H9 (cell line): Measurements from ENCODE around the gene SPATA2. TPM values are rescaled to one million over a fixed set of nuclear protein-coding genes. Genes with fewer than 3 reads are reported as not detected.

Source experiments
- DNase-seq: peaks from one replicate; pipeline ENCODE4 v3.0.0-alpha.2; 2017
- H2AFZ ChIP-seq: one replicate; pipeline ENCODE4 v1.6.1; 2013; ENCODE audit warnings: mild to moderate bottlenecking, low read length, control low read depth, moderate library complexity
- H2AK5ac ChIP-seq: 2 replicates; pipeline ENCODE4 v1.6.1; 2013; ENCODE audit warnings: low read length, control low read depth, mixed read lengths; ENCODE audit not compliant: insufficient read length
- H2BK120ac ChIP-seq: one replicate; pipeline ENCODE4 v1.6.1; 2013; ENCODE audit warnings: low read depth, mild to moderate bottlenecking, low read length, control low read depth, inconsistent platforms; ENCODE audit not compliant: poor library complexity, severe bottlenecking
- H2BK12ac ChIP-seq: 2 replicates; pipeline ENCODE4 v1.6.1; 2013; ENCODE audit warnings: low read length, control low read depth, mixed read lengths, low read depth; ENCODE audit not compliant: insufficient read length
- H2BK15ac ChIP-seq: 2 replicates; pipeline ENCODE4 v1.6.1; 2013; ENCODE audit warnings: low read depth, low read length, control low read depth
- H2BK20ac ChIP-seq: one replicate; pipeline ENCODE4 v1.6.1; 2013; ENCODE audit warnings: low read depth, mild to moderate bottlenecking, low read length, control low read depth, inconsistent platforms; ENCODE audit not compliant: poor library complexity, severe bottlenecking
- H2BK5ac ChIP-seq: 2 replicates; pipeline ENCODE4 v1.6.1; 2013; ENCODE audit warnings: low read length, control low read depth, mixed read lengths; ENCODE audit not compliant: insufficient read length
- H3K14ac ChIP-seq: 2 replicates; pipeline ENCODE4 v1.6.1; 2013; ENCODE audit warnings: low read length, control low read depth; ENCODE audit not compliant: insufficient read depth
- H3K18ac ChIP-seq: 2 replicates; pipeline ENCODE4 v1.6.1; 2013; ENCODE audit warnings: low read depth, mild to moderate bottlenecking, mixed read lengths, low read length, control low read depth; ENCODE audit not compliant: insufficient read length
- H3K23ac ChIP-seq: 2 replicates; pipeline ENCODE4 v1.6.1; 2013; ENCODE audit warnings: low read length, control low read depth, mixed read lengths, low read depth; ENCODE audit not compliant: insufficient read length
- H3K23me2 ChIP-seq: 2 replicates; pipeline ENCODE4 v1.6.1; 2013; ENCODE audit warnings: low read depth, mild to moderate bottlenecking, mixed read lengths, low read length, control low read depth; ENCODE audit not compliant: insufficient read length, poor library complexity, severe bottlenecking
- H3K27ac ChIP-seq: 2 replicates; pipeline ENCODE4 v1.5.1; 2013; ENCODE audit warnings: low read length, control low read depth, mixed read lengths, low read depth; ENCODE audit not compliant: insufficient read length
- H3K27me3 ChIP-seq: 2 replicates; pipeline ENCODE4 v1.6.1; 2013; ENCODE audit warnings: low read length, control low read depth, inconsistent platforms; ENCODE audit not compliant: insufficient read depth
- H3K4ac ChIP-seq: 2 replicates; pipeline ENCODE4 v1.6.1; 2013; ENCODE audit warnings: low read depth, mild to moderate bottlenecking, control low read depth, inconsistent platforms, low read length, moderate library complexity
- H3K4me1 ChIP-seq: 2 replicates; pipeline ENCODE4 v1.6.1; 2013; ENCODE audit warnings: low read length, control low read depth, inconsistent platforms; ENCODE audit not compliant: insufficient read depth
- H3K4me2 ChIP-seq: 2 replicates; pipeline ENCODE4 v1.6.1; 2013; ENCODE audit warnings: low read length, control low read depth, mixed read lengths; ENCODE audit not compliant: insufficient read length, insufficient read depth
- H3K56ac ChIP-seq: 2 replicates; pipeline ENCODE4 v1.6.1; 2013; ENCODE audit warnings: low read depth, mild to moderate bottlenecking, mixed read lengths, low read length, control low read depth; ENCODE audit not compliant: insufficient read length
- H3K79me1 ChIP-seq: 2 replicates; pipeline ENCODE4 v1.6.1; 2013; ENCODE audit warnings: low read depth, mild to moderate bottlenecking, moderate library complexity, low read length, control low read depth, inconsistent platforms; ENCODE audit not compliant: insufficient read depth, poor library complexity, severe bottlenecking
- H3K79me2 ChIP-seq: 2 replicates; pipeline ENCODE4 v1.6.1; 2013; ENCODE audit warnings: low read length, control low read depth, inconsistent platforms; ENCODE audit not compliant: insufficient read depth
- H3K9ac ChIP-seq: 2 replicates; pipeline ENCODE4 v1.6.1; 2013; ENCODE audit warnings: low read length, control low read depth, mixed read lengths; ENCODE audit not compliant: insufficient read length; ENCODE audit errors: extremely low read depth
- H3K9me3 ChIP-seq: one replicate; pipeline ENCODE4 v1.6.1; 2013; ENCODE audit warnings: low read depth, low read length, inconsistent platforms; ENCODE audit not compliant: control insufficient read depth
- H3T11ph ChIP-seq: one replicate; pipeline ENCODE4 v1.6.1; 2013; ENCODE audit warnings: mild to moderate bottlenecking, low read length, control low read depth, inconsistent platforms
- H4K20me1 ChIP-seq: one replicate; pipeline ENCODE4 v1.6.1; 2013; ENCODE audit not compliant: control insufficient read depth, insufficient read length, insufficient read depth
- H4K5ac ChIP-seq: 2 replicates; pipeline ENCODE4 v1.6.1; 2013; ENCODE audit warnings: low read depth, mild to moderate bottlenecking, mixed read lengths, low read length, control low read depth; ENCODE audit not compliant: insufficient read length
- H4K8ac ChIP-seq: replicated peaks from 2 replicates; pipeline ENCODE4 v1.6.1; 2013; ENCODE audit warnings: low read length, control low read depth, mixed read lengths, low read depth; ENCODE audit not compliant: insufficient read length
- H4K91ac ChIP-seq: 2 replicates; pipeline ENCODE4 v1.6.1; 2013; ENCODE audit warnings: low read depth, mild to moderate bottlenecking, moderate library complexity, mixed read lengths, low read length, control low read depth; ENCODE audit not compliant: insufficient read length
- H3K27ac Mint-ChIP-seq, 3 experiments: 2 replicates in 2 of 3; 3 replicates in 1 of 3; pipeline ENCODE4 v1.8.0; 2020 to 2021; ENCODE audit warnings: mixed read lengths in 3 of 3, mild to moderate bottlenecking in 1 of 3, moderate library complexity in 1 of 3
- H3K27me3 Mint-ChIP-seq: 2 replicates; pipeline ENCODE4 v1.8.0; 2021; ENCODE audit warnings: low read depth, mild to moderate bottlenecking, moderate library complexity, mixed read lengths
- H3K36me3 Mint-ChIP-seq, 3 experiments: 2 replicates in 2 of 3; 3 replicates in 1 of 3; pipeline ENCODE4 v1.8.0; 2020 to 2021; ENCODE audit warnings: low read depth in 3 of 3, mixed read lengths in 3 of 3; ENCODE audit not compliant: insufficient read depth in 1 of 3
- H3K4me1 Mint-ChIP-seq, 2 experiments: 2 replicates each; pipeline ENCODE4 v1.8.0; 2020; ENCODE audit warnings: mixed read lengths in 2 of 2
- H3K4me3 Mint-ChIP-seq, 2 experiments: 2 replicates in 1 of 2; 3 replicates in 1 of 2; pipeline ENCODE4 v1.8.0; 2020 to 2021; ENCODE audit warnings: mild to moderate bottlenecking in 2 of 2, mixed read lengths in 2 of 2, moderate library complexity in 1 of 2
- H3K9me3 Mint-ChIP-seq, 2 experiments: 2 replicates in 1 of 2; 3 replicates in 1 of 2; pipeline ENCODE4 v1.8.0; 2020; ENCODE audit warnings: mild to moderate bottlenecking in 2 of 2, mixed read lengths in 2 of 2, moderate library complexity in 1 of 2
- WGBS: extraction: QIAGEN DNeasy Blood & Tissue Kit; methylation state at CpG from one replicate; pipeline ENCODE4 v1.1.7; 2013; ENCODE audit warnings: missing lambda C conversion rate, low lambda C conversion rate, mixed read lengths; ENCODE audit not compliant: insufficient read length; ENCODE audit errors: extremely low coverage; 5-methylcytosine and 5-hydroxymethylcytosine counted together
- total RNA-seq: library from RNA; stranded (reverse); gene quantifications from 2 replicates; pipeline ENCODE4 v1.2.1, GENCODE V29; 2021
- TF ChIP-seq, protein P1 (sequence below): fragments of 200-600 bp; sonication (generic); conservative IDR thresholded peaks from 3 replicates; pipeline ENCODE4 v1.8.0; 2021; ENCODE audit warnings: antibody characterized with exemption, mild to moderate bottlenecking

Gene SPATA2
- total RNA-seq, 1 experiment from 2014 or later, result 9.6 TPM

DNA sequence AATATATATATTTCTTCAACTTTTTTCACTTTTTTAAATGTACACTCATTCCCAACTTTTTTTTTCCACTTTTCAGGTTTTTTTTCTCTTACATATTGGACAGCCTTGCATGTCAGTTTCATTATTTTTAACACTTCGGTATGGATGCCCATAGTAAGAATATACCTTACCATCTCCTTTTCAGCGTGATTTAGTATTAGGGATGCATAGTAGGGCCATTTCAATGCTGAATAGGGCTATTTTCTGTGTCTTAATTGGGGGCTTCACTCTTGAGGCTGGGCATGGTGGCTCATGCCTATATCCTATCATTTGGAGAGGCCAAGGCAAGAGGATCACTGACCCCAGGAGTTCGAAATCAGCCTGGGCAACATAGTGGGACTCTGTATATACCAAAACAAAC lies 27.6 kb upstream of the SPATA2 start:
- H3K9me3 Mint-ChIP-seq, result no peaks in the 10 kb centered on the region
- Histone ChIP-seq H4K20me1 (no peaks in the 10 kb centered on the region), H3K14ac (no peak overlapping the region)

More for the DNA sequence above, 27.6 kb upstream of the SPATA2 start:
- Mint-ChIP-seq H3K4me1 (peaks cover 10 to 18% of the 10 kb centered on the region in 2 experiments), H3K4me3 (no peak overlapping the region), H3K27me3 (no peaks in the 10 kb centered on the region), H3K36me3 (peaks cover 32 to 78% (median 74%) of the 10 kb centered on the region in 3 experiments; a peak in 6 of 7 replicates), H3K27ac (peak overlapping the region in 1 of 3 experiments; percentile 75; a peak in 2 of 7 replicates)
- Histone ChIP-seq H3K27me3 (no peaks in the 10 kb centered on the region), H3K4me1 (0 out of 2 replicates have a peak, but pooled peaks cover under 1% of the 10 kb centered on the region), H3K18ac (no peak overlapping the region), H2BK20ac (no peak overlapping the region), H3K79me2 (peaks cover 28% of the 10 kb centered on the region; the same call in 1 of the 2 replicates), H2AFZ (no peak overlapping the region), H4K91ac (no peak overlapping the region), H4K5ac (no peak overlapping the region), H3K56ac (no peak overlapping the region), H2BK15ac (no peak overlapping the region), H3K9ac (no peak overlapping the region), H2BK120ac (no peak overlapping the region), H3K27ac (no peak overlapping the region), H3K4ac (no peak overlapping the region), H3K79me1 (peaks cover 4% of the 10 kb centered on the region), H2BK5ac (no peak overlapping the region), H3T11ph (no peak overlapping the region), H3K23ac (no peak overlapping the region), H4K8ac (no peak overlapping the region), H2BK12ac (no peak overlapping the region), H2AK5ac (no peak overlapping the region), H3K4me2 (no peak overlapping the region), H3K23me2 (no peaks in the 10 kb centered on the region), H3K9me3 (no peaks in the 10 kb centered on the region)
- DNase-seq, result no peak
- WGBS, result no CpG with 5 or more reads among the region's 3 CpGs
- TF ChIP-seq, protein P1, sequence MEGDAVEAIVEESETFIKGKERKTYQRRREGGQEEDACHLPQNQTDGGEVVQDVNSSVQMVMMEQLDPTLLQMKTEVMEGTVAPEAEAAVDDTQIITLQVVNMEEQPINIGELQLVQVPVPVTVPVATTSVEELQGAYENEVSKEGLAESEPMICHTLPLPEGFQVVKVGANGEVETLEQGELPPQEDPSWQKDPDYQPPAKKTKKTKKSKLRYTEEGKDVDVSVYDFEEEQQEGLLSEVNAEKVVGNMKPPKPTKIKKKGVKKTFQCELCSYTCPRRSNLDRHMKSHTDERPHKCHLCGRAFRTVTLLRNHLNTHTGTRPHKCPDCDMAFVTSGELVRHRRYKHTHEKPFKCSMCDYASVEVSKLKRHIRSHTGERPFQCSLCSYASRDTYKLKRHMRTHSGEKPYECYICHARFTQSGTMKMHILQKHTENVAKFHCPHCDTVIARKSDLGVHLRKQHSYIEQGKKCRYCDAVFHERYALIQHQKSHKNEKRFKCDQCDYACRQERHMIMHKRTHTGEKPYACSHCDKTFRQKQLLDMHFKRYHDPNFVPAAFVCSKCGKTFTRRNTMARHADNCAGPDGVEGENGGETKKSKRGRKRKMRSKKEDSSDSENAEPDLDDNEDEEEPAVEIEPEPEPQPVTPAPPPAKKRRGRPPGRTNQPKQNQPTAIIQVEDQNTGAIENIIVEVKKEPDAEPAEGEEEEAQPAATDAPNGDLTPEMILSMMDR, result no peak
